ENCODE results near the gene STON2. TPM values are rescaled to one million over a fixed set of nuclear protein-coding genes. Genes with fewer than 3 reads are reported as not detected.
"Not testable (repeated sequence)": the region's sequence is repeated elsewhere in the genome, so short reads cannot be mapped to it uniquely, and the experiment has no call there.

Gene STON2
- total and polyA plus RNA-seq, 8 donors = 0.76 to 4.6 (median 1.8) TPM

DNA sequence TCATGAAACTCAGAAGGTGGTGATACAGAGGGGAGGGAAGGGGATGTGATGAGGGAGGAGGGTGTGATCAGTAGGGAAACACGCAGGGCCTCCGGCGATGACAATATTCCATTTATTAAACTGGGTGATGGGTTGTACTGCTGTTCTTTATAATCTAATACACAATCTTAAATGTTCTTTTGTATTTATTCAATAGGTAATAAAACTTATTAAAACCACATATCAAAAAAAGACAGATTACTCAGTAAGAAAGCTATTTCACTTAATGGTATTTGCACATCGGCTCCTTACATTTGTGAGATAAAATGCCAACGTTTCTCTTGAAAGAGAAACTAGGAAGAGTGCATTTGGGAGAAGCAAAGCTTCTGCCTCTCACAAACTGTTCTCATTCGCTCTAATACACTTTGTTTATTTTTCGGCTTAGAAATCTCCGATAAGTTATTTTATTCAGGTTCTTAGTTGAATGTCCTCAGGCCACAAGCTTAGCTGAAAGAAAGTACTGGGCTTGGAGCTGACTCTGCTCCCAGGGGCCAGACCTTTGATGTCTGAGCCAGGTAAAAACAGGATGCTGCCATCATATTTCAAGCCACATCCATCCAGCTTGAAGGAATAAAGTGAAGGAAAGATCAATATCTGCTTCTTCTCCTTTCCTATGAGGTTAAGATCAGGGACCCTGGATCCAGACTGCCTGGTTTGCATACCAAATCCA, 17.5 kb downstream of the STON2 start:
- ATAC-seq (no peak), DNase-seq (no peak), FAIRE-seq (no peak)
- 77 to 79% methylated on average over 8 of the region's 8 CpGs for WGBS, 2 donors
- H3K27me3 ChIP-seq = no peaks in the 10 kb centered on the region
- no peak overlapping the region for H3K4me3 ChIP-seq
- intact Hi-C loops (cut with DNase I) = no loop called here
- H3K27ac ChIP-seq = no peak overlapping the region
- no peaks in the 10 kb centered on the region for H3K9me3 ChIP-seq
- no peaks in the 10 kb centered on the region for H3K4me1 ChIP-seq
- TF ChIP-seq, protein P1, sequence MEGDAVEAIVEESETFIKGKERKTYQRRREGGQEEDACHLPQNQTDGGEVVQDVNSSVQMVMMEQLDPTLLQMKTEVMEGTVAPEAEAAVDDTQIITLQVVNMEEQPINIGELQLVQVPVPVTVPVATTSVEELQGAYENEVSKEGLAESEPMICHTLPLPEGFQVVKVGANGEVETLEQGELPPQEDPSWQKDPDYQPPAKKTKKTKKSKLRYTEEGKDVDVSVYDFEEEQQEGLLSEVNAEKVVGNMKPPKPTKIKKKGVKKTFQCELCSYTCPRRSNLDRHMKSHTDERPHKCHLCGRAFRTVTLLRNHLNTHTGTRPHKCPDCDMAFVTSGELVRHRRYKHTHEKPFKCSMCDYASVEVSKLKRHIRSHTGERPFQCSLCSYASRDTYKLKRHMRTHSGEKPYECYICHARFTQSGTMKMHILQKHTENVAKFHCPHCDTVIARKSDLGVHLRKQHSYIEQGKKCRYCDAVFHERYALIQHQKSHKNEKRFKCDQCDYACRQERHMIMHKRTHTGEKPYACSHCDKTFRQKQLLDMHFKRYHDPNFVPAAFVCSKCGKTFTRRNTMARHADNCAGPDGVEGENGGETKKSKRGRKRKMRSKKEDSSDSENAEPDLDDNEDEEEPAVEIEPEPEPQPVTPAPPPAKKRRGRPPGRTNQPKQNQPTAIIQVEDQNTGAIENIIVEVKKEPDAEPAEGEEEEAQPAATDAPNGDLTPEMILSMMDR (IDR thresholded peaks at IDR 0.05) = no peak
- H3K36me3 ChIP-seq = no peaks in the 10 kb centered on the region

DNA sequence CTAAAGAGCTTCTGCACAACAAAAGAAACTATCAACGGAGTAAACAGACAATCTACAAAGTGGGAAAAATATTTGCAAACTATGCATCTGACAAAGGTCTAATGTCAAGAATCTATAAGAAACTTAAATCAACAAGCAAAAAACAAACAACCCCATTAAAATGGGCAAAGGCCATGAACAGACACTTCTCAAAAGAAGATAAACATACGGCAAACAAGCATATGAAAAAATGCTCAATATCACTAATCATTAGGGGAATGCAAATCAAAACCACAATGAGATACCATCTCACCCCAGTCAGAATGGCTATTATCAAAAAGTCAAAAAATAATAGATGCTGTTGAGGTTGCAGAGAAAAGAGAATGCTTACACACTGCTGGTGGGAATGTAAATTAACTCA, 20.1 kb downstream of the STON2 start:
- H3K4me3 ChIP-seq; H3K4me1 ChIP-seq; H3K27me3 ChIP-seq; intact Hi-C loops (cut with DNase I); FAIRE-seq; H3K36me3 ChIP-seq; DNase-seq; ATAC-seq; H3K27ac ChIP-seq; H3K9me3 ChIP-seq: not testable (repeated sequence)
- 67 to 74% methylated on average over 2 of the region's 2 CpGs for WGBS, 2 donors

DNA sequence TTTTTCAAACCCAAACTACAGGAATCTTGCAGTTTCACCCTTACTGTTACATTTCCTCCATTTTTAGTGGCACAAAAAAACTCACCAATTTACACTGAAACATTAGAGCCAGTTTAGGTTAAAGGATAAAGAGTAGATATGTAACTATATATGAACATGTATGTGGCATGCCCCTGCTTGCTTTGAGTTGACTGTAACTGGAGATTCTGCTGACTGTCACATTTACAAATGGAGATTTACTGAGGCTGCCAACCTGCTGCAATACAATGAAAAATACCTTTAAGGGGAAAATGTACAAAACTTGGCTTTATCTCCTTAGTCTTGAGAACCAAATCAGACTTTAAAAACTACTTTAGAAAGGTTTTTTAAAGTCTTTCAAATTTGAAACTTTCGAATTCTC, 28.3 kb downstream of the STON2 start:
- Histone ChIP-seq H3K4me3 (no peak overlapping the region), H3K27ac (no peak overlapping the region), H3K9me3 (no peaks in the 10 kb centered on the region), H3K27me3 (no peaks in the 10 kb centered on the region), H3K36me3 (no peaks in the 10 kb centered on the region), H3K4me1 (no peaks in the 10 kb centered on the region)
- no peak for FAIRE-seq
- intact Hi-C loops (cut with DNase I) = no loop called here
- no peak for DNase-seq
- WGBS, 2 donors = 85 to 93% methylated on average over 1 of the region's 1 CpG
- TF ChIP-seq, protein P1 (IDR thresholded peaks at IDR 0.05) = no peak
- no peak for ATAC-seq

DNA sequence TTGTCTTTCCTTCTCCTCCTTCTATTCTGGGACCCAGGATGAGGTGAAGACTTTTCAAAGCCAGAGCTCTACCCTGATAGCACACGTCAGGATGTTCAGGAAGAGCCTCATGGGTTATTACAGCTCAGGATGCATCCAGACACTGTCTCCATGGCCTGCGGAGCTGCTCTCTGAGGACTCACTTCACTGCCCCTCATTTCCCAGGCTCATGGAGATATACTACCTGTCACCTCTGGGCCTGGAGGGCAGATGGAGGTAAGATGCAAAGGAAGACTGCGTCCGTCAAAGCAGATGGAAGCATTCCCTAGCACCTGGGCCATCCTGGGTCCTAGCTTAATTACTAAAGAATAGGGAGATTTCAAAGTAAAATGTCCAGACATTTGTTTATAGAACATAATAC, 32.6 kb downstream of the STON2 start:
- Histone ChIP-seq H3K9me3 (no peaks in the 10 kb centered on the region), H3K27ac (no peak overlapping the region), H3K36me3 (no peaks in the 10 kb centered on the region), H3K4me1 (no peaks in the 10 kb centered on the region), H3K4me3 (no peak overlapping the region), H3K27me3 (no peaks in the 10 kb centered on the region)
- intact Hi-C loops (cut with DNase I) = no loop called here
- TF ChIP-seq, protein P1 (IDR thresholded peaks at IDR 0.05) = no peak
- ATAC-seq (no peak), DNase-seq (no peak), FAIRE-seq (no peak)
- WGBS, 2 donors = 75 to 83% methylated on average over 4 of the region's 4 CpGs

DNA sequence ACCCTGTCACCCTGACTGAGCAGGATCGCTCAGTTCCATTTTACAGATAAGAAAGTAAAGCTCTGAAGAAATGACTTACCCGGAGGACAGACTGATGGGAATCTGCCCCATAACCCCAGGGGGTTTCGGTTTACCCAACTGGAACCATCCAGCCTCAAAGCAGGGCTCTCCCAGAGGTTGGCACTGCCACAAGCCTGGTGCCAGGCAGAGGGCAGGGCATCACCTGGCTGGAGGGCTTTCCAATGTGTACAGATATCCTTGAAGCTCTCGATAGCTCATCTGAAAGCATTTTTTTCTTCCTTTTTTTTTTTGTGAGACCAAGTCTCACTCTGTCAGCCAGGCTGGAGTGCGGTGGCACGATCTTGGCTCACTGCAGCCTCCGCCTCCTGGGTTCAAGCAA, 33.2 kb downstream of the STON2 start:
- DNase-seq (no peak), FAIRE-seq (no peak), ATAC-seq (no peak)
- H3K4me3 ChIP-seq = no peak overlapping the region
- no peaks in the 10 kb centered on the region for H3K9me3 ChIP-seq
- no peaks in the 10 kb centered on the region for H3K36me3 ChIP-seq
- WGBS, 2 donors = 85 to 88% methylated on average over 7 of the region's 7 CpGs
- H3K4me1 ChIP-seq = no peaks in the 10 kb centered on the region
- no peaks in the 10 kb centered on the region for H3K27me3 ChIP-seq
- intact Hi-C loops (cut with DNase I) = no loop called here
- TF ChIP-seq, protein P1 (IDR thresholded peaks at IDR 0.05) = no peak
- H3K27ac ChIP-seq = no peak overlapping the region
